K562 (cell line): ENCODE data around the gene SPINT2. TPM values are rescaled to one million over a fixed set of nuclear protein-coding genes. Genes with fewer than 3 reads are reported as not detected.

ENCODE experiments used
- ARID1B ChIP-seq: fragments of 450-650 bp; IDR thresholded peaks from 2 replicates; pipeline ENCODE4 v1.6.1; 2016; ENCODE audit warnings: antibody characterized with exemption, mild to moderate bottlenecking, inconsistent platforms
- ARID2 ChIP-seq: fragments of 450-650 bp; IDR thresholded peaks from 2 replicates; pipeline ENCODE4 v1.6.1; 2017; ENCODE audit warnings: antibody characterized with exemption, mild to moderate bottlenecking
- ARID3B ChIP-seq: fragments of 250-450 bp; sonication (Bioruptor Pico); IDR thresholded peaks from 2 replicates; pipeline ENCODE4 v1.4.0; 2020; ENCODE audit warnings: borderline replicate concordance
- BACH1 ChIP-seq: fragments of 200-800 bp; sonication (Bioruptor generic); IDR thresholded peaks from 2 replicates; pipeline ENCODE4 v1.6.1; 2016; ENCODE audit warnings: missing genetic modification characterization, missing compliant biosample characterization
- CBX1 ChIP-seq: sonication (generic); IDR thresholded peaks from 2 replicates; pipeline ENCODE4 v1.6.1; 2016; ENCODE audit warnings: antibody characterized with exemption, low read depth, mild to moderate bottlenecking
- CCAR2 ChIP-seq: fragments of 200-400 bp; formaldehyde crosslinking; IDR thresholded peaks from 2 replicates; pipeline ENCODE4 v1.6.1; 2017; ENCODE audit warnings: mild to moderate bottlenecking, low read depth, low read length
- CEBPB ChIP-seq: fragments of 450-650 bp; IDR thresholded peaks from 2 replicates; pipeline ENCODE4 v1.6.1; 2016; ENCODE audit warnings: missing genetic modification characterization, missing compliant biosample characterization
- CHCHD3 ChIP-seq: fragments of 250-450 bp; sonication (Bioruptor Pico); IDR thresholded peaks from 2 replicates; pipeline ENCODE4 v2.1.2; 2022; ENCODE audit warnings: mild to moderate bottlenecking
- CHD4 ChIP-seq: fragments of 200-600 bp; sonication (generic); IDR thresholded peaks from 3 replicates; pipeline ENCODE4 v1.6.1; 2012; ENCODE audit warnings: low read depth, mild to moderate bottlenecking, mixed read lengths, low read length, inconsistent platforms; ENCODE audit not compliant: insufficient read depth, insufficient replicate concordance, poor library complexity, severe bottlenecking
- LCOR ChIP-seq: sonication (generic); formaldehyde crosslinking; IDR thresholded peaks from 2 replicates; pipeline ENCODE4 v1.8.0; 2022; ENCODE audit warnings: mild to moderate bottlenecking, missing genetic modification reagents
- NR2C2 ChIP-seq, 2 experiments: fragments of 200-800 bp in 1 of 2; sonication (Bioruptor generic) in 1 of 2; sonication (generic) in 1 of 2; formaldehyde crosslinking in 1 of 2; IDR thresholded peaks; 2 replicates each; pipeline versions ENCODE4 v1.6.1 to v1.8.0; 2016 to 2022; ENCODE audit warnings: mild to moderate bottlenecking in 1 of 2, missing compliant biosample characterization in 1 of 2, missing genetic modification characterization in 1 of 2, missing genetic modification reagents in 1 of 2
- NR2F6 ChIP-seq: fragments of 450-650 bp; formaldehyde crosslinking; IDR thresholded peaks from 2 replicates; pipeline ENCODE4 v1.4.0; 2020; ENCODE audit warnings: mild to moderate bottlenecking
- PHF20 ChIP-seq: fragments of 450-650 bp; IDR thresholded peaks from 2 replicates; pipeline ENCODE4 v1.6.1; 2018; ENCODE audit not compliant: partially characterized antibody
- RBM34 ChIP-seq: fragments of 200-400 bp; formaldehyde crosslinking; IDR thresholded peaks from 2 replicates; pipeline ENCODE4 v1.6.1; 2018; ENCODE audit warnings: low read length, borderline replicate concordance; ENCODE audit not compliant: insufficient read depth
- SFPQ ChIP-seq: fragments of 200-400 bp; formaldehyde crosslinking; IDR thresholded peaks from 2 replicates; pipeline ENCODE4 v1.6.1; 2017; ENCODE audit warnings: mild to moderate bottlenecking, low read depth, low read length, moderate library complexity
- SIN3B ChIP-seq: fragments of 450-650 bp; IDR thresholded peaks from 2 replicates; pipeline ENCODE4 v1.6.1; 2017; ENCODE audit warnings: low read depth, mild to moderate bottlenecking, moderate library complexity
- SRSF1 ChIP-seq: fragments of 200-400 bp; formaldehyde crosslinking; IDR thresholded peaks from 2 replicates; pipeline ENCODE4 v1.6.1; 2017; ENCODE audit warnings: mild to moderate bottlenecking, low read depth, low read length, moderate library complexity
- SRSF9 ChIP-seq: fragments of 200-400 bp; formaldehyde crosslinking; IDR thresholded peaks from 2 replicates; pipeline ENCODE4 v1.6.1; 2017; ENCODE audit warnings: low read depth, low read length, borderline replicate concordance
- STAT5B ChIP-seq: fragments of 250-450 bp; sonication (Bioruptor Pico); IDR thresholded peaks from 2 replicates; pipeline ENCODE4 v1.8.0; 2021; ENCODE audit warnings: mild to moderate bottlenecking, inconsistent platforms
- USF1 ChIP-seq: sonication (generic); formaldehyde crosslinking; IDR thresholded peaks from 2 replicates; pipeline ENCODE4 v1.9.0; 2022; ENCODE audit warnings: mild to moderate bottlenecking, missing genetic modification reagents
- ZC3H11A ChIP-seq: IDR thresholded peaks from 2 replicates; pipeline ENCODE4 v1.6.1; 2012; ENCODE audit warnings: low read depth, low read length, improper control_type of control experiment
- ZNF140 ChIP-seq: fragments of 250-450 bp; sonication (Bioruptor Pico); IDR thresholded peaks from 2 replicates; pipeline ENCODE4 v1.8.0; 2021; ENCODE audit warnings: moderate library complexity, mild to moderate bottlenecking, inconsistent platforms
- ZNF764 ChIP-seq: fragments of 250-450 bp; sonication (Bioruptor Pico); IDR thresholded peaks from 2 replicates; pipeline ENCODE4 v1.4.0; 2020; ENCODE audit warnings: low read depth, mild to moderate bottlenecking, moderate library complexity
- ZNF77 ChIP-seq: fragments of 250-450 bp; sonication (Bioruptor Pico); IDR thresholded peaks from 2 replicates; pipeline ENCODE4 v1.5.0; 2020
- polyA plus RNA-seq, 8 experiments: library from polyadenylated mRNA; depleted of rRNA in 4 of 8; stranded (reverse) in 5 of 8; unstranded in 3 of 8; fragments of >200 nt; fragmentation: Nextera tagmentation in 2 of 8; fragmentation: Illumina TruSeq in 1 of 8; extraction: Ambion mirVana in 2 of 8; extraction: Trizol in 1 of 8; gene quantifications; 2 replicates each; pipeline versions ENCODE4 v1.2.1 to v1.2.3, GENCODE V29; 2011 to 2014; ENCODE audit warnings: inconsistent platforms in 1 of 8, missing spikeins in 1 of 8
- total RNA-seq, 7 experiments: library from RNA; depleted of rRNA in 6 of 7; stranded (reverse); fragments of >200 nt in 6 of 7; fragmentation: Illumina TruSeq in 2 of 7; extraction: Trizol in 2 of 7; gene quantifications; 2 replicates each; pipeline versions ENCODE4 v1.2.1 to v1.2.3, GENCODE V29; 2011 to 2021; ENCODE audit warnings: low replicate concordance in 1 of 7
- TF ChIP-seq, protein P1 (sequence below): fragments of 450-650 bp; formaldehyde crosslinking; IDR thresholded peaks from 2 replicates; pipeline ENCODE4 v1.4.0; 2022; ENCODE audit warnings: missing genetic modification characterization

Gene SPINT2
- total and polyA plus RNA-seq, 9 of the 15 experiments (the other 6 are each of a cell fraction or from before 2014, with no cell fraction given): 0.65 to 4.5 (median 3.4) TPM

DNA sequence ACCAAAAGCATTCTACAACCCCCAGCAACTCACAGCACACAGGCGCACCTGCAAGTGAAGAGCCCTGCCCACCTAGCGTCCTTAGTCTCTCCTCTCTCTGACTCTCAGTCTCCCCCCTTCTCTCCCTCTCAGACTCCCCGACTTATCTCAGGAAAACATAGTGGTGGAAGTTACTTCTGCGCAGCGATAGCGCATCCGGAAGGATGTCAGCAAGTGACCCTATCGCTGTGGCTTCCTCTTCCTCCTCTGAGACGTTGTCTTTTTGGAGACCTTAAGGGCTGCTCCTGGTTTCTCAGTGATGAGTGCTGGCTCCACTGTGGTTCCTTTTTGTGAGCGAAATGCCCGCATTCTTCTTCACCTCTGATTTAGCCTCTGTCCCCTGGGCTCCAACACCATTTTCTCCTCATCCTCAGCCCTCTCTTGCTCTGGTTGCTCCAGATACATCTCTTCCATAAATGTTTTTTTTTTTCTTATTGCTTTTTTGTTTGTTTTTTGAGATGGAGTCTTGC is 52.8 kb downstream of the SPINT2 start (continued):
- TF ChIP-seq NR2C2 (CRISPR knock-in tag; IDR thresholded peaks at IDR 0.05): peak; percentile 19; the same call in 1 of the 2 replicates
- TF ChIP-seq NR2C2 (tag; IDR thresholded peaks at IDR 0.05): peak; percentile 63; the same call in 1 of the 2 replicates
- TF ChIP-seq SRSF1: no peak
- no peak for TF ChIP-seq SFPQ
- TF ChIP-seq RBM34: no peak
- TF ChIP-seq ARID1B: peak; percentile 100
- TF ChIP-seq SRSF9: no peak
- TF ChIP-seq CBX1: no peak
- no peak for TF ChIP-seq SIN3B
- no peak for TF ChIP-seq ZNF77 (CRISPR knock-in tag)
- TF ChIP-seq, protein P1, sequence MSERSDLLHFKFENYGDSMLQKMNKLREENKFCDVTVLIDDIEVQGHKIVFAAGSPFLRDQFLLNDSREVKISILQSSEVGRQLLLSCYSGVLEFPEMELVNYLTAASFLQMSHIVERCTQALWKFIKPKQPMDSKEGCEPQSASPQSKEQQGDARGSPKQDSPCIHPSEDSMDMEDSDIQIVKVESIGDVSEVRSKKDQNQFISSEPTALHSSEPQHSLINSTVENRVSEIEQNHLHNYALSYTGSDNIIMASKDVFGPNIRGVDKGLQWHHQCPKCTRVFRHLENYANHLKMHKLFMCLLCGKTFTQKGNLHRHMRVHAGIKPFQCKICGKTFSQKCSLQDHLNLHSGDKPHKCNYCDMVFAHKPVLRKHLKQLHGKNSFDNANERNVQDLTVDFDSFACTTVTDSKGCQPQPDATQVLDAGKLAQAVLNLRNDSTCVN (CRISPR knock-in tag): no peak
- TF ChIP-seq ARID3B (CRISPR knock-in tag): no peak
- TF ChIP-seq CHD4: no peak
- no peak for TF ChIP-seq NR2F6
- TF ChIP-seq ZNF140 (CRISPR knock-in tag): no peak
- TF ChIP-seq CEBPB (tag): no peak
- TF ChIP-seq BACH1 (tag): 0 out of 2 replicates have a peak, but pooled peaks have one; percentile 21
- no peak for TF ChIP-seq ARID2
- TF ChIP-seq STAT5B (CRISPR knock-in tag): no peak
- no peak for TF ChIP-seq ZNF764
- TF ChIP-seq PHF20: no peak
- peak; percentile 93; the same call in 1 of the 2 replicates for TF ChIP-seq LCOR (CRISPR knock-in tag)
- no peak for TF ChIP-seq CHCHD3 (CRISPR knock-in tag)
- no peak for TF ChIP-seq USF1 (CRISPR knock-in tag)
- TF ChIP-seq CCAR2: no peak
- TF ChIP-seq ZC3H11A: no peak
